B cell (primary cell): ENCODE measurements around the gene ADAMTSL1. TPM values are rescaled to one million over a fixed set of nuclear protein-coding genes. Genes with fewer than 3 reads are reported as not detected.
"Not testable (repeated sequence)": the region's sequence is repeated elsewhere in the genome, so short reads cannot be mapped to it uniquely, and the experiment has no call there.

Experiments used
- ATAC-seq: fragments of 200-7000 bp; cut with Tn5 transposase; one replicate; pipeline ENCODE4 v1.10.0; 2021; ENCODE audit warnings: low read depth, mild to moderate bottlenecking, moderate number of reproducible peaks, moderate library complexity
- CTCF ChIA-PET: fragments of 350-600 bp; sonication (Branson Sonifier 250); formaldehyde crosslinking; loops from one replicate; lab custom pipeline; 2021; ENCODE audit warnings: antibody characterized with exemption, inconsistent platforms; lab: Charles Lee
- POLR2A ChIA-PET: fragments of 350-600 bp; sonication (Branson Sonifier 250); formaldehyde crosslinking; loops from one replicate; lab custom pipeline; 2021; ENCODE audit warnings: antibody characterized with exemption; lab: Charles Lee
- DNase-seq: peaks from one replicate; pipeline ENCODE4 v3.0.0; 2013
- H2AFZ ChIP-seq: 2 replicates; pipeline ENCODE4 v1.6.1; 2012; ENCODE audit warnings: mild to moderate bottlenecking, low read depth, low read length; ENCODE audit not compliant: insufficient read depth, poor library complexity, severe bottlenecking
- H3K27ac ChIP-seq, 2 donors: 1 replicate in 1 of 2; 2 replicates in 1 of 2; pipeline ENCODE4 v1.5.1; 2012 to 2013; ENCODE audit warnings: low read length in 2 of 2, mild to moderate bottlenecking in 2 of 2, moderate library complexity in 1 of 2
- H3K27me3 ChIP-seq, 4 experiments: fragments of 200-600 bp in 1 of 4; sonication (generic) in 1 of 4; replicated peaks in 1 of 4; 1 replicate in 2 of 4; 2 replicates in 2 of 4; pipeline versions ENCODE4 v1.6.1 to v1.7.0; 2013 to 2016; ENCODE audit warnings: low read length in 3 of 4, mild to moderate bottlenecking in 2 of 4, mixed read lengths in 1 of 4, moderate library complexity in 1 of 4; ENCODE audit not compliant: insufficient read depth in 4 of 4, control insufficient read depth in 3 of 4; ENCODE audit errors: control extremely low read depth in 1 of 4
- H3K36me3 ChIP-seq, 2 experiments: replicated peaks in 1 of 2; 1 replicate in 1 of 2; 2 replicates in 1 of 2; pipeline versions ENCODE4 v1.6.1 to v1.7.1; 2013; ENCODE audit warnings: low read length in 1 of 2; ENCODE audit not compliant: insufficient read depth in 2 of 2, control insufficient read depth in 1 of 2; ENCODE audit errors: control extremely low read depth in 1 of 2, extremely low read depth in 1 of 2
- H3K4me1 ChIP-seq, 2 donors: fragments of 200-600 bp in 1 of 2; sonication (generic) in 1 of 2; 1 replicate in 1 of 2; 2 replicates in 1 of 2; pipeline versions ENCODE4 v1.5.1 to v1.6.1; 2013 to 2017; ENCODE audit warnings: low read length in 2 of 2; ENCODE audit not compliant: control insufficient read depth in 2 of 2, insufficient read depth in 2 of 2
- H3K4me2 ChIP-seq: replicated peaks from 2 replicates; pipeline ENCODE3; 2012; ENCODE audit warnings: mild to moderate bottlenecking, low read depth, low read length; ENCODE audit not compliant: poor library complexity, severe bottlenecking
- H3K4me3 ChIP-seq, 5 experiments: fragments of 200-600 bp in 1 of 5; sonication (generic) in 1 of 5; 1 replicate in 3 of 5; 2 replicates in 2 of 5; pipeline versions ENCODE4 v1.5.1 to v1.7.0; 2011 to 2016; ENCODE audit warnings: low read length in 4 of 5, mild to moderate bottlenecking in 4 of 5, low read depth in 2 of 5, control low read depth in 1 of 5, moderate library complexity in 1 of 5; ENCODE audit not compliant: insufficient read depth in 1 of 5; ENCODE audit errors: control extremely low read depth in 1 of 5, extremely low read depth in 1 of 5
- H3K79me2 ChIP-seq: fragments of 200-600 bp; sonication (generic); one replicate; pipeline ENCODE4 v1.6.0; 2016; ENCODE audit warnings: low read length; ENCODE audit not compliant: control insufficient read depth, insufficient read depth
- H3K9ac ChIP-seq: fragments of 200-600 bp; sonication (generic); 2 replicates; pipeline ENCODE4 v1.6.1; 2017; ENCODE audit warnings: mild to moderate bottlenecking, low read length, moderate library complexity
- H3K9me3 ChIP-seq, 3 donors: one replicate each; pipeline versions ENCODE4 v1.6.1 to v1.7.1; 2013; ENCODE audit warnings: low read length in 2 of 3; ENCODE audit not compliant: control insufficient read depth in 2 of 3, insufficient read depth in 1 of 3; ENCODE audit errors: control extremely low read depth in 1 of 3
- H4K20me1 ChIP-seq: 2 replicates; pipeline ENCODE4 v1.6.0; 2012; ENCODE audit warnings: mild to moderate bottlenecking, low read length; ENCODE audit not compliant: insufficient read depth, control insufficient read depth, poor library complexity, severe bottlenecking
- H3K27ac Mint-ChIP-seq: one replicate; pipeline ENCODE4 v1.8.0; 2021; ENCODE audit warnings: mixed read lengths
- H3K27me3 Mint-ChIP-seq: one replicate; pipeline ENCODE4 v1.8.0; 2021; ENCODE audit warnings: mixed read lengths
- H3K4me1 Mint-ChIP-seq: one replicate; pipeline ENCODE4 v1.8.0; 2021; ENCODE audit warnings: mixed read lengths
- H3K4me3 Mint-ChIP-seq: one replicate; pipeline ENCODE4 v1.8.0; 2021; ENCODE audit warnings: mixed read lengths
- H3K9me3 Mint-ChIP-seq: one replicate; pipeline ENCODE4 v1.8.0; 2022; ENCODE audit warnings: mixed read lengths; ENCODE audit not compliant: insufficient read depth
- CTCF ChIP-seq: fragments of 200-600 bp; IDR thresholded peaks from one replicate; pipeline ENCODE4 v1.8.0; 2022; ENCODE audit warnings: antibody characterized with exemption, mild to moderate bottlenecking
- EZH2 ChIP-seq: IDR thresholded peaks from 2 replicates; pipeline ENCODE4 v1.6.1; 2012; ENCODE audit warnings: borderline replicate concordance, low read depth, mild to moderate bottlenecking, moderate library complexity, low read length; ENCODE audit not compliant: insufficient read depth, poor library complexity, severe bottlenecking
- WGBS: methylation state at CpG from one replicate; pipeline ENCODE4 v1.1.5; 2013; ENCODE audit warnings: missing lambda C conversion rate; ENCODE audit not compliant: insufficient coverage; 5-methylcytosine and 5-hydroxymethylcytosine counted together
- intact Hi-C: fragments of 100-400 bp; cut with micrococcal nuclease; formaldehyde crosslinking; loops from one replicate; pipeline ENCODE4 v1.10.0; 2022
- polyA plus RNA-seq: library from polyadenylated mRNA; depleted of rRNA; stranded (reverse); fragments of >200 nt; gene quantifications from 2 replicates; pipeline ENCODE4 v1.2.3, GENCODE V29; 2012
- total RNA-seq, 2 donors: library from RNA; stranded (reverse); fragments of 120-200 nt in 1 of 2; gene quantifications; 1 replicate in 1 of 2; 2 replicates in 1 of 2; pipeline versions ENCODE4 v1.2.3 to v1.2.4, GENCODE V29; 2013 to 2022

ADAMTSL1 gene
- total and polyA plus RNA-seq, 2 donors (not counting 1 experiment from before 2014, with no cell fraction given) = not detected

- Histone ChIP-seq H2AFZ (no peak overlapping the region), H4K20me1 (no peaks in the 10 kb centered on the region), H3K4me1 (no peaks in the 10 kb centered on the region), H3K4me3 (no peak overlapping the region), H3K36me3 (no peaks in the 10 kb centered on the region), H3K9me3 (peaks cover 0 to 11% (median 0%) of the 10 kb centered on the region in 3 donors), H3K27me3 (no peaks in the 10 kb centered on the region), H3K4me2 (no peak overlapping the region), H3K9ac (no peak overlapping the region), H3K79me2 (no peaks in the 10 kb centered on the region), H3K27ac (no peak overlapping the region)
- DNase-seq (no peak), ATAC-seq (no peak)
- Mint-ChIP-seq H3K4me1 (no peaks in the 10 kb centered on the region), H3K27ac (no peak overlapping the region), H3K4me3 (no peak overlapping the region), H3K27me3 (no peaks in the 10 kb centered on the region), H3K9me3 (no peaks in the 10 kb centered on the region)
- POLR2A ChIA-PET = no interaction called here
- intact Hi-C loops = no loop called here
- TF ChIP-seq EZH2 = no peak
- no peak for TF ChIP-seq CTCF
- 85% methylated on average over 2 of the region's 3 CpGs for WGBS
- CTCF ChIA-PET = no interaction called here
Observed at GRCh38 chr9:18926513-18926912, 452.6 kb downstream of the ADAMTSL1 start.

GRCh38 chr9:18928711-18929110, 454.8 kb downstream of the ADAMTSL1 start:
- no peaks in the 10 kb centered on the region for H3K36me3 ChIP-seq
- no peaks in the 10 kb centered on the region for H3K27me3 ChIP-seq
- Mint-ChIP-seq H3K27me3 (no peaks in the 10 kb centered on the region), H3K27ac (no peak overlapping the region), H3K4me1 (no peaks in the 10 kb centered on the region), H3K9me3 (no peaks in the 10 kb centered on the region), H3K4me3 (no peak overlapping the region)
- no peak overlapping the region for H3K9ac ChIP-seq
- TF ChIP-seq EZH2 (no peak), CTCF (no peak)
- no peak overlapping the region for H3K27ac ChIP-seq
- peaks cover 0 to 6% (median 0%) of the 10 kb centered on the region in 3 donors for H3K9me3 ChIP-seq
- intact Hi-C loops = no loop called here
- H4K20me1 ChIP-seq = no peaks in the 10 kb centered on the region
- ChIA-PET CTCF (no interaction called here), POLR2A (no interaction called here)
- ATAC-seq (no peak), DNase-seq (no peak)
- H3K4me3 ChIP-seq = no peak overlapping the region
- no peak overlapping the region for H3K4me2 ChIP-seq
- no peak overlapping the region for H2AFZ ChIP-seq
- no peaks in the 10 kb centered on the region for H3K79me2 ChIP-seq
- no peaks in the 10 kb centered on the region for H3K4me1 ChIP-seq
- 87% methylated on average over 5 of the region's 7 CpGs for WGBS

GRCh38 chr9:18930611-18931010, 456.7 kb downstream of the ADAMTSL1 start:
- H3K4me3 Mint-ChIP-seq, CTCF ChIA-PET: not testable (repeated sequence)

More at GRCh38 chr9:18930611-18931010, 456.7 kb downstream of the ADAMTSL1 start:
- H3K27ac Mint-ChIP-seq, DNase-seq, H3K27me3 ChIP-seq, H2AFZ ChIP-seq, H4K20me1 ChIP-seq, intact Hi-C loops, H3K4me2 ChIP-seq, ATAC-seq, H3K9me3 ChIP-seq, H3K79me2 ChIP-seq, H3K9me3 Mint-ChIP-seq, H3K27ac ChIP-seq, H3K9ac ChIP-seq, H3K36me3 ChIP-seq, H3K4me1 ChIP-seq, H3K4me1 Mint-ChIP-seq, POLR2A ChIA-PET, H3K27me3 Mint-ChIP-seq, H3K4me3 ChIP-seq: not testable (repeated sequence)
- WGBS = no CpG with 5 or more reads among the region's 13 CpGs
